GM21576 (cell line): ENCODE measurements around the gene HS3ST6.
"Not testable (repeated sequence)": the region's sequence is repeated elsewhere in the genome, so short reads cannot be mapped to it uniquely, and the experiment has no call there.

ENCODE experiments used
- ATAC-seq: cut with Tn5 transposase; IDR thresholded peaks from one replicate; pipeline ENCODE4 v1.9.1; 2021; ENCODE audit warnings: mild to moderate bottlenecking, moderate library complexity; ENCODE audit not compliant: unreplicated experiment

The HS3ST6 gene

GRCh38 chr16:1909561-1910231, 8.5 kb downstream of the HS3ST6 start:
- no peak for ATAC-seq

- no peak for ATAC-seq
Measured at GRCh38 chr16:1908983-1909382, 9.2 kb downstream of the HS3ST6 start.

DNA sequence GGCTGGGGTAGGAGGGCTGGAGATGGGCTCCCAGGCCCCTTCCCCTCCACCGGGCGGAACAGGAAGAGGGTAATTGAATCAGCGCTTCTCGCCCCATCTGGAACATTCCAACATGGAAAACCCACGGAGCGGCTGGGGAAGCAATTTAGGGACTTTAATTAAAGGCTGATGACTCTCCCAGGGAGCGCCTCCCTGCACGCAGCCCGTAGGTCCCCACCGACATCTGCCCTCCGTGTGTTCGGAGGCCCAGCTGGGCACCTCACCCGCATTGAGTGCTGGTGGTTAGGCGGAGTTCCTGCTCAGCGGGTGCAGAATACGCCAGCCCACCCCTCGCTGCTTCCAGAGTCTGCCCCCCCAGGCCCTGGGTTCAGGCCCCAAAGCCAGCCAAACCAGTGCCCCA, 10.0 kb downstream of the HS3ST6 start:
- no peak for ATAC-seq

DNA sequence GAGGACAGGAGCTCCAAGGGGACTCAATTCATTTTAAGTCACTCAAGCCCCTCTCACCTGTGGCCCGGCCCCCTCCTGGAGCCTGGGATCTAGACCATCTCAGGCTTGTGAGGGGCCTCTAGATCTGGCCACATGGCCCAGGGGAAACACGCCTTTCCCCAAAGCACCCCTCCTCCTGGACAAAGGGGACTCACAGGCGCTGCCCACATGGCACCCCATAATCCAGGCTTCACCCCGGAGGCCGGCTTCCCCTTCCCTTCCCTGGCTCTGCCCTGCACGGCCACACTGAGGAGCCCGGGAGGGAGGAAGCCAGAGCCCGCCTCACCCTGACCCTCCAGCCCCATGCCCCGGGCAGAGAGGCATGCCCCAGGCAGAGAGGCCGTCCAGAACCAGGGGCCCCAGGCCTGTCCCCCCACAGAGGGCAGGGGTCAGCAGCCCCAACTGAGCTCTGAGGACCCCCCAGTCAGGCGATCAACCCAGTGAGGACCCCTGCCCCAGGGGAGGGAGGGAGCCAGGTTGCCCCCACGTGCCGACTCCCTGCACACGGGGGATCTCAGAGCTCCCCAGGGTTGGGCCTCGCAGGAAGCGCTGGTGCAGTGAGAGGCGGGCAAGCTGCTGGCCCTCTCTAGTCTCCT, 10.9 kb downstream of the HS3ST6 start:
- no peak for ATAC-seq

- no peak for ATAC-seq
Measured at GRCh38 chr16:1906846-1907165, 11.4 kb downstream of the HS3ST6 start.

GRCh38 chr16:1906055-1906845, 12.0 kb downstream of the HS3ST6 start:
- no peak for ATAC-seq

- no peak for ATAC-seq
Measured at GRCh38 chr16:1903845-1904840, 14.1 kb downstream of the HS3ST6 start.

DNA sequence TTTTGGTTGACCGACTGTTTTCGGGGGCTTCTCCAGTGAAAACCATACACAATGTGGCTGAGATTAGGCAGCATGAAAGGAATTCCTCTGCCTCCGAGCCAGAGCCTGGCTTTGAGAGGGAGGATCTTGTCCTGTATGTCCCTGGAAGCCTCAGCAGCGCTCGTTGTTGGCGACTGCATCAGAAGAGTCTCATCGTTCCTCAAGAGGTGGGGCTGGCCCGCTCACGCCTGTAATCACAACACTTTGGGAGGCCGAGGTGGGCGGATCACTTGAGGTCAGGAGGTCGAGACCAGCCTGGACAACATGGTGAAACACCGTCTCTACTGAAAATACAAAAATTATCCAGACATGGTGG, 15.0 kb downstream of the HS3ST6 start:
- no peak for ATAC-seq

DNA sequence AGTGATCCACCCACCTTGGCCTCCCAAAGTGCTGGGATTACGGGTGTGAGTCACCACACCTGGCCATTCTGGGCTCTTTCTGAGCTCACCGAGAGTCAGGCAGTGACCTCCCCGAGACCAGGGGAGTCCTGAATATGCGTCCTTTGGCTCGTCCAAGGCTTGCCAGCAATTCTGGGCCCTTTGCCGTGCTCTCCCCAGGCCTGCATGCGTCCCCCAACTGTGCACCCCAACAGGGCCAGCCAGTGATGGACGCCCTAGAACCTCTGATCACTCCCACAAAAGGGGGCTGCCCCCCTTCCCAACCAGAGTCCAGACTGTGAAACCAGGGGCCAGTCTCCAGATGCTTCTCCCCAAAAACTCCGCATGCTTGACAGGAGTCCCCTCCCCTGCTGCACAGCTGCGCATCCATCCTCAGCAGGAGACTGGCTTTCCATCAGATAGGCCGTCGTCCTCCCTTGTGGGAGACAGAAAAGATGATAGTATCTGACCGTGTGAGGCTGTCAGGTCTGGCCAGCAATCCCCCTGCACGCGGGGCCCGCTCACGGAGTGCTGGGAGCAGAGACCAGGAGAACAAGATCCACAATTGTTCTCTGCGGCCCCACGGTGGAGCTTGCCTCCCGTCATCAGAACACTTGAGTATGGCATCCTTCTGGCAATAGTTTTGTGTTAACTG, 15.5 kb downstream of the HS3ST6 start:
- no peak for ATAC-seq

GRCh38 chr16:1900452-1900774, 17.8 kb downstream of the HS3ST6 start:
- no peak for ATAC-seq

DNA sequence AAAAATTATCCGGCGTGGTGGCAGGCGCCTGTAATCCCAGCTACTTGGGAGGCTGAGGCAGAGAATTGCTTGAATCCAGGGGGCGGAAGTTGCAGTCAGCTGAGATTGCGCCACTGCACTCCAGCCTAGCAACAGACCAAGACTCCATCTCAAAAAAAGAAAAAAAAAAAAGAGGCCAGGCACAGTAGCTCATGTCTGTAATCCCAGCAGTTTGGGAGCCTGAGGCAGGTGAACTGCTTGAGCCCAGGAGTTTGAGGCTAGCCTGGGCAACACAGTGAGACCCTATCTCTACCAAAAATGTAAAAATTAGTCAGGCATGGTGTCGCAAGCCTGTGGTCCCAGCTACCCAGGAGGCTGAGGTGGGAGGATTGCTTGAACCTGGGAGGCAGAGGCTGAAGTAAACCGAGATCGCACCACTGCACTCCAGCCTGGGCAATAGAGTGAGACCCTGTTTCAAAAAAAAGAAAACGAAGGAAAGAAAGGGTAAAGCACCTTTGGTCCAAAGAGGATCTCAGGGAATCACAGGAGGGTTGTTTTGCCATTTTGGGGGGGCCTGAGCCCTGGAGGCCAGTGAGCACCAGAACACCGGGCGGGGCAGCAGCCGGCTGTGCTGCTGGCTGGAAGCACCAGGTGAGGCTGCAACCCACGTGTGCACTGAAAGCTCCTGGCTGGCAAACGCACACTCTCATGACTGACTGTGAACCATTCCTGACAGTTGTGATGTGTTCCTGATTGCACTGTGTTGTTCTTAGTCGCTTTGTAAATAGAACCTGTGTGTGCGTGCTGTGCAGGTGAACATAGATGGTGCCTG, 18.4 kb downstream of the HS3ST6 start:
- no peak for ATAC-seq

GRCh38 chr16:1897692-1898091, 20.5 kb downstream of the HS3ST6 start:
- ATAC-seq: not testable (repeated sequence)

DNA sequence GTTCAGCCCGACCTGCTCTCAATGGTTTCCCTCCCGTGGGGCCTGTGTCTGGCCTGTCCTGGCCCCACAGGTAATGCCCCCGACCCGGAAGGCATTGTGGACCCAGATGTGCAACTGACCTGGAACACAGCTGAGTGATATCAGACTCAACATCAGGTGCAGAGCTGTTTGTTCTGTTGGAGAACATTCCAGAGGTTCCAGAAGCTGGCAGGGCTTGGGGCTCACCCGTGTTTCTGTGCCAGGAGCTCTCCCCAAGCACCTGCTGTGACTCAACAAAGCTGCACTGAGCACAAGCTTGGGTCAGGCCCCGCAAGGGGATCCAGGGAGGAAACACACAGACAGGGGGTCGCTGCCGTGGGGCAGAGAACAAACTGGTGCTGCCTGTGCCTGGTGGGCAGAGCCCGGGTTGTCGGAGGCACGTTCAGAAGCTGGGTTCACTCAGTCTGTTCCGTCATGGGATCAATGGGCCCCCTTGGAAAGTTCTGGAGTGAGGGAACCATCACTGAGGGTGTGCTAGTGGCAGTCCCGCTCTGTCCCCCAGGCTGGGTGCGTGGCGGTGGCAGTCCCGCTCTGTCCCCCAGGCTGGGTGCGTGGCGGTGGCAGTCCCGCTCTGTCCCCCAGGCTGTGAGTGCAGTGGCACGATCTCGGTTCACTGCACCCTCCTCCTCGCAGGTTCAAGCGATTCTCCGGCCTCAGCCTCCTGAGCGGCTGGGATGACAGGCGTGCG, 22.1 kb downstream of the HS3ST6 start:
- no peak for ATAC-seq

DNA sequence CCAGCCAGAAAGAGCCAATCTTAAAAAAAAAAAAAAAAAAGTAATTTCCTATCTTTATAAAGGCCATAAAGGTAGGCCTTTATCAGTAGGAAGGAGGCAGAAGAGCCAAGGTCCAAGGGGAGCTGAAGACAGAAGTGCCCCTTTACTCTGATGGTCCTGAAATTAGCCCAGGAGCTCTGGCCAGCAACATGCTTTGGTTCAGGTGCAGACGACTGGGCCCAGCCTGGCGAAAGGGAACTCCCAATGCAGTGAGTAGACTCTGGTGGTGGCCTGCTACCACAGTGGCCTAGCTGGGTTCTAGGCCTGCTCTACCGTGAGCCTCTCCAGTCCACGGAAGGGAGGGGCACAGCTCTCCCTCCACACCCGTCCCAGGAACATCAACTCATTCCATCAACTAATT, 23.1 kb downstream of the HS3ST6 start:
- no peak for ATAC-seq

- no peak for ATAC-seq
Measured at GRCh38 chr16:1890708-1891050, 27.5 kb downstream of the HS3ST6 start.

DNA sequence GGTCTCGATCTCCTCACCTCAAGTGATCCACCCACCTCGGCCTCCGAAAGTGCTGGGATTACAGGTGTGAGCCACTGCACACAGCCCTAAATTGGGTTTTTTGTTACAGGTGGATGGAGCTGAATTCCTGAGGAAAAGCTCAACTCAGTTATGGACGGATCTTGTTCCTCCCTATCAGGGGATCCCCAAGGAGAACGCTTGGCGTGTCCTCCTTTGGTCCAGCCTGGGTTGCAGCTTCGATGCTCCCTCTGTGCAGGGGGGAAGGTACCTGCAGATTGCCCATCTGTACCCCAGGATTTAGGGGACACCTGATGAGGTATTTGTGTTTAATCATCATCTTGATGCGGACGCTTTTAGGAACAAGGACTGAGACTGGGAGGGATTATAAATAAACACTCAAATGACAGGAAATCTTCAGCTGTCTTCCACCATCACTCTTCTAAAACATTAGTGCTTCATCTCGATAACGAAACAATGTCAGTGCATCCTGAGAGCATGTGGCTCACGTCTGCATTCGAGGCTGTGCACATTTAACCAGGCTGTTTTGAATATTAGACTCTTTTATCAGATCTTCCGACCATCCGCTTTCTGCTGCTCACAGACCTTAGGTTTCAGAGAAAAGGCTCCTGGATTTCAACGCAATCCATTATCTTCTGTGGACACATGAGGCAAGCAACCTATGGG, 28.0 kb downstream of the HS3ST6 start:
- no peak for ATAC-seq

GRCh38 chr16:1887711-1888354, 30.4 kb downstream of the HS3ST6 start:
- ATAC-seq: no peak

GRCh38 chr16:1884889-1885288, 33.3 kb downstream of the HS3ST6 start:
- no peak for ATAC-seq
